H9 (cell line): ENCODE measurements around the gene NFS1. TPM values are rescaled to one million over a fixed set of nuclear protein-coding genes. Genes with fewer than 3 reads are reported as not detected.
A peak's percentile ranks its signal among the peaks of the same experiment; 100 is the strongest.

ENCODE experiments used
- DNase-seq: peaks from one replicate; pipeline ENCODE4 v3.0.0-alpha.2; 2017
- H2AFZ ChIP-seq: one replicate; pipeline ENCODE4 v1.6.1; 2013; ENCODE audit warnings: mild to moderate bottlenecking, low read length, control low read depth, moderate library complexity
- H2AK5ac ChIP-seq: 2 replicates; pipeline ENCODE4 v1.6.1; 2013; ENCODE audit warnings: low read length, control low read depth, mixed read lengths; ENCODE audit not compliant: insufficient read length
- H2BK120ac ChIP-seq: one replicate; pipeline ENCODE4 v1.6.1; 2013; ENCODE audit warnings: low read depth, mild to moderate bottlenecking, low read length, control low read depth, inconsistent platforms; ENCODE audit not compliant: poor library complexity, severe bottlenecking
- H2BK12ac ChIP-seq: 2 replicates; pipeline ENCODE4 v1.6.1; 2013; ENCODE audit warnings: low read length, control low read depth, mixed read lengths, low read depth; ENCODE audit not compliant: insufficient read length
- H2BK15ac ChIP-seq: 2 replicates; pipeline ENCODE4 v1.6.1; 2013; ENCODE audit warnings: low read depth, low read length, control low read depth
- H2BK20ac ChIP-seq: one replicate; pipeline ENCODE4 v1.6.1; 2013; ENCODE audit warnings: low read depth, mild to moderate bottlenecking, low read length, control low read depth, inconsistent platforms; ENCODE audit not compliant: poor library complexity, severe bottlenecking
- H2BK5ac ChIP-seq: 2 replicates; pipeline ENCODE4 v1.6.1; 2013; ENCODE audit warnings: low read length, control low read depth, mixed read lengths; ENCODE audit not compliant: insufficient read length
- H3K14ac ChIP-seq: 2 replicates; pipeline ENCODE4 v1.6.1; 2013; ENCODE audit warnings: low read length, control low read depth; ENCODE audit not compliant: insufficient read depth
- H3K18ac ChIP-seq: 2 replicates; pipeline ENCODE4 v1.6.1; 2013; ENCODE audit warnings: low read depth, mild to moderate bottlenecking, mixed read lengths, low read length, control low read depth; ENCODE audit not compliant: insufficient read length
- H3K23ac ChIP-seq: 2 replicates; pipeline ENCODE4 v1.6.1; 2013; ENCODE audit warnings: low read length, control low read depth, mixed read lengths, low read depth; ENCODE audit not compliant: insufficient read length
- H3K23me2 ChIP-seq: 2 replicates; pipeline ENCODE4 v1.6.1; 2013; ENCODE audit warnings: low read depth, mild to moderate bottlenecking, mixed read lengths, low read length, control low read depth; ENCODE audit not compliant: insufficient read length, poor library complexity, severe bottlenecking
- H3K27ac ChIP-seq: 2 replicates; pipeline ENCODE4 v1.5.1; 2013; ENCODE audit warnings: low read length, control low read depth, mixed read lengths, low read depth; ENCODE audit not compliant: insufficient read length
- H3K27me3 ChIP-seq: 2 replicates; pipeline ENCODE4 v1.6.1; 2013; ENCODE audit warnings: low read length, control low read depth, inconsistent platforms; ENCODE audit not compliant: insufficient read depth
- H3K4ac ChIP-seq: 2 replicates; pipeline ENCODE4 v1.6.1; 2013; ENCODE audit warnings: low read depth, mild to moderate bottlenecking, control low read depth, inconsistent platforms, low read length, moderate library complexity
- H3K4me1 ChIP-seq: 2 replicates; pipeline ENCODE4 v1.6.1; 2013; ENCODE audit warnings: low read length, control low read depth, inconsistent platforms; ENCODE audit not compliant: insufficient read depth
- H3K4me2 ChIP-seq: 2 replicates; pipeline ENCODE4 v1.6.1; 2013; ENCODE audit warnings: low read length, control low read depth, mixed read lengths; ENCODE audit not compliant: insufficient read length, insufficient read depth
- H3K56ac ChIP-seq: 2 replicates; pipeline ENCODE4 v1.6.1; 2013; ENCODE audit warnings: low read depth, mild to moderate bottlenecking, mixed read lengths, low read length, control low read depth; ENCODE audit not compliant: insufficient read length
- H3K79me1 ChIP-seq: 2 replicates; pipeline ENCODE4 v1.6.1; 2013; ENCODE audit warnings: low read depth, mild to moderate bottlenecking, moderate library complexity, low read length, control low read depth, inconsistent platforms; ENCODE audit not compliant: insufficient read depth, poor library complexity, severe bottlenecking
- H3K79me2 ChIP-seq: 2 replicates; pipeline ENCODE4 v1.6.1; 2013; ENCODE audit warnings: low read length, control low read depth, inconsistent platforms; ENCODE audit not compliant: insufficient read depth
- H3K9ac ChIP-seq: 2 replicates; pipeline ENCODE4 v1.6.1; 2013; ENCODE audit warnings: low read length, control low read depth, mixed read lengths; ENCODE audit not compliant: insufficient read length; ENCODE audit errors: extremely low read depth
- H3K9me3 ChIP-seq: one replicate; pipeline ENCODE4 v1.6.1; 2013; ENCODE audit warnings: low read depth, low read length, inconsistent platforms; ENCODE audit not compliant: control insufficient read depth
- H3T11ph ChIP-seq: one replicate; pipeline ENCODE4 v1.6.1; 2013; ENCODE audit warnings: mild to moderate bottlenecking, low read length, control low read depth, inconsistent platforms
- H4K20me1 ChIP-seq: one replicate; pipeline ENCODE4 v1.6.1; 2013; ENCODE audit not compliant: control insufficient read depth, insufficient read length, insufficient read depth
- H4K5ac ChIP-seq: 2 replicates; pipeline ENCODE4 v1.6.1; 2013; ENCODE audit warnings: low read depth, mild to moderate bottlenecking, mixed read lengths, low read length, control low read depth; ENCODE audit not compliant: insufficient read length
- H4K8ac ChIP-seq: replicated peaks from 2 replicates; pipeline ENCODE4 v1.6.1; 2013; ENCODE audit warnings: low read length, control low read depth, mixed read lengths, low read depth; ENCODE audit not compliant: insufficient read length
- H4K91ac ChIP-seq: 2 replicates; pipeline ENCODE4 v1.6.1; 2013; ENCODE audit warnings: low read depth, mild to moderate bottlenecking, moderate library complexity, mixed read lengths, low read length, control low read depth; ENCODE audit not compliant: insufficient read length
- H3K27ac Mint-ChIP-seq, 3 experiments: 2 replicates in 2 of 3; 3 replicates in 1 of 3; pipeline ENCODE4 v1.8.0; 2020 to 2021; ENCODE audit warnings: mixed read lengths in 3 of 3, mild to moderate bottlenecking in 1 of 3, moderate library complexity in 1 of 3
- H3K27me3 Mint-ChIP-seq: 2 replicates; pipeline ENCODE4 v1.8.0; 2021; ENCODE audit warnings: low read depth, mild to moderate bottlenecking, moderate library complexity, mixed read lengths
- H3K36me3 Mint-ChIP-seq, 3 experiments: 2 replicates in 2 of 3; 3 replicates in 1 of 3; pipeline ENCODE4 v1.8.0; 2020 to 2021; ENCODE audit warnings: low read depth in 3 of 3, mixed read lengths in 3 of 3; ENCODE audit not compliant: insufficient read depth in 1 of 3
- H3K4me1 Mint-ChIP-seq, 2 experiments: 2 replicates each; pipeline ENCODE4 v1.8.0; 2020; ENCODE audit warnings: mixed read lengths in 2 of 2
- H3K4me3 Mint-ChIP-seq, 2 experiments: 2 replicates in 1 of 2; 3 replicates in 1 of 2; pipeline ENCODE4 v1.8.0; 2020 to 2021; ENCODE audit warnings: mild to moderate bottlenecking in 2 of 2, mixed read lengths in 2 of 2, moderate library complexity in 1 of 2
- H3K9me3 Mint-ChIP-seq, 2 experiments: 2 replicates in 1 of 2; 3 replicates in 1 of 2; pipeline ENCODE4 v1.8.0; 2020; ENCODE audit warnings: mild to moderate bottlenecking in 2 of 2, mixed read lengths in 2 of 2, moderate library complexity in 1 of 2
- WGBS: extraction: QIAGEN DNeasy Blood & Tissue Kit; methylation state at CpG from one replicate; pipeline ENCODE4 v1.1.7; 2013; ENCODE audit warnings: missing lambda C conversion rate, low lambda C conversion rate, mixed read lengths; ENCODE audit not compliant: insufficient read length; ENCODE audit errors: extremely low coverage; 5-methylcytosine and 5-hydroxymethylcytosine counted together
- total RNA-seq: library from RNA; stranded (reverse); gene quantifications from 2 replicates; pipeline ENCODE4 v1.2.1, GENCODE V29; 2021
- TF ChIP-seq, protein P1 (sequence below): fragments of 200-600 bp; sonication (generic); conservative IDR thresholded peaks from 3 replicates; pipeline ENCODE4 v1.8.0; 2021; ENCODE audit warnings: antibody characterized with exemption, mild to moderate bottlenecking

Gene NFS1
- total RNA-seq, 1 experiment from 2014 or later: 26.6 TPM

DNA sequence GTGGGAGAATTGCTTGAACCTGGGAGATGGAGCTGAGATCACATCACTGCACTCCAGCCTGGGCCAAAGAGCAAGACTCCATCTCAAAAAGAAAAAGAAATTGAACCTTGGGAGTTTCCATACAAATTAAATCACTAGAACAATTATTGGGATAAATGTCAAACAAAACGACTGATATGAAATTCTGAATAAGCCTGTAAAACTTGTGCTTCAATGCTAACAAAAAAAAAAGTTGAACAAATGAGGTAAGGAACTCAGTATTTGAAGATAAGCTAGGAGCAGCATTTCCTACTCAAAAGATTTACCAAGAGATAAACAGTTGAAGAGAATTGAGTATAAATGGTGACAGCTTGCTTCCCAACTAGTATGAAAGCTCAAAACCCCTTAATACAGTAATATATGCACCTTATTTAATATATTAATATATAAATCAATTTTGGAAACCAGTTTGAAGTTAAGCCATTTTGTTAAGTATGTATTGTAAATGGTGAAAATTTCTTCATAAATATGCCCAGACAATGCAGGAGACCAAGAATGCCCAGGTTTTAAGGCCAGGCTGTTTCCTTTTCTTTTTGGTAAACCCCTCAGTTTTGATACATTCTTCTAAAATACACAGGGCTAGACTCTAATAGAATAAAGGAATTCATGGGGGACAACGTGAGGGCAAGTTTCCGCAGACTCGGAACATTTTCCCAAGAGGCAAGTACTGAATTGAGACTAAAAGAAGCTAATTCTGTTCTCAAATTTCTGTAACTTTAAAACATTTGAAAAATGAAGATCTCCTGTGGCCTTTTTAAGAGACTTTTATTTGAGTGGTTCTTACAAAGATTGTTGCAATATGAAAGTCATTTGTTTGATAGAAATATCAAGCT is 3.9 kb upstream of the NFS1 start:
- H3K14ac ChIP-seq: no peak overlapping the region
- no peak overlapping the region for H3K4me3 Mint-ChIP-seq

More for the DNA sequence above, 3.9 kb upstream of the NFS1 start:
- no peak overlapping the region for H2BK15ac ChIP-seq
- no peak overlapping the region for H2AFZ ChIP-seq
- TF ChIP-seq, protein P1, sequence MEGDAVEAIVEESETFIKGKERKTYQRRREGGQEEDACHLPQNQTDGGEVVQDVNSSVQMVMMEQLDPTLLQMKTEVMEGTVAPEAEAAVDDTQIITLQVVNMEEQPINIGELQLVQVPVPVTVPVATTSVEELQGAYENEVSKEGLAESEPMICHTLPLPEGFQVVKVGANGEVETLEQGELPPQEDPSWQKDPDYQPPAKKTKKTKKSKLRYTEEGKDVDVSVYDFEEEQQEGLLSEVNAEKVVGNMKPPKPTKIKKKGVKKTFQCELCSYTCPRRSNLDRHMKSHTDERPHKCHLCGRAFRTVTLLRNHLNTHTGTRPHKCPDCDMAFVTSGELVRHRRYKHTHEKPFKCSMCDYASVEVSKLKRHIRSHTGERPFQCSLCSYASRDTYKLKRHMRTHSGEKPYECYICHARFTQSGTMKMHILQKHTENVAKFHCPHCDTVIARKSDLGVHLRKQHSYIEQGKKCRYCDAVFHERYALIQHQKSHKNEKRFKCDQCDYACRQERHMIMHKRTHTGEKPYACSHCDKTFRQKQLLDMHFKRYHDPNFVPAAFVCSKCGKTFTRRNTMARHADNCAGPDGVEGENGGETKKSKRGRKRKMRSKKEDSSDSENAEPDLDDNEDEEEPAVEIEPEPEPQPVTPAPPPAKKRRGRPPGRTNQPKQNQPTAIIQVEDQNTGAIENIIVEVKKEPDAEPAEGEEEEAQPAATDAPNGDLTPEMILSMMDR: no peak
- Mint-ChIP-seq H3K36me3 (peaks cover 27 to 59% (median 47%) of the 10 kb centered on the region in 3 experiments; a peak in 6 of 7 replicates), H3K4me1 (peaks cover 10 to 12% of the 10 kb centered on the region in 2 experiments), H3K27ac (peak overlapping the region in 1 of 3 experiments; percentile 95; a peak in 2 of 7 replicates), H3K27me3 (peaks cover 2% of the 10 kb centered on the region; the same call in 1 of the 2 replicates), H3K9me3 (no peaks in the 10 kb centered on the region)
- no peak overlapping the region for H4K91ac ChIP-seq
- peaks cover 8% of the 10 kb centered on the region for H3K23me2 ChIP-seq
- no peaks in the 10 kb centered on the region for H3K9me3 ChIP-seq
- WGBS: no CpG with 5 or more reads among the region's 4 CpGs
- H3K4me1 ChIP-seq: no peaks in the 10 kb centered on the region
- H3K79me1 ChIP-seq: no peaks in the 10 kb centered on the region
- DNase-seq: no peak
- no peak overlapping the region for H3K9ac ChIP-seq
- H3T11ph ChIP-seq: no peak overlapping the region
- no peak overlapping the region for H3K56ac ChIP-seq
- no peak overlapping the region for H4K5ac ChIP-seq
- no peak overlapping the region for H2AK5ac ChIP-seq
- no peak overlapping the region for H3K27ac ChIP-seq
- no peak overlapping the region for H3K4me2 ChIP-seq
- H2BK5ac ChIP-seq: no peak overlapping the region
- no peaks in the 10 kb centered on the region for H3K79me2 ChIP-seq
- H2BK20ac ChIP-seq: no peak overlapping the region
- H3K27me3 ChIP-seq: no peaks in the 10 kb centered on the region
- H3K4ac ChIP-seq: no peak overlapping the region
- H2BK120ac ChIP-seq: no peak overlapping the region
- no peak overlapping the region for H4K8ac ChIP-seq
- no peak overlapping the region for H3K23ac ChIP-seq
- H4K20me1 ChIP-seq: no peaks in the 10 kb centered on the region
- H3K18ac ChIP-seq: no peak overlapping the region
- H2BK12ac ChIP-seq: no peak overlapping the region
